HCT116 (cell line): Measurements from ENCODE around the gene MNAT1.

ENCODE experiments used
- ATF3 ChIP-seq: IDR thresholded peaks from 2 replicates; pipeline ENCODE4 v1.6.1; 2012
- CTCF ChIP-seq, 3 experiments: fragments of 200-600 bp in 1 of 3; sonication (generic) in 1 of 3; IDR thresholded peaks in 2 of 3; conservative IDR thresholded peaks in 1 of 3; 2 replicates each; pipeline ENCODE4 v1.5.1; 2012 to 2017; ENCODE audit warnings: low read depth in 2 of 3, low read length in 2 of 3, antibody characterized with exemption in 1 of 3, borderline replicate concordance in 1 of 3, control low read depth in 1 of 3, mild to moderate bottlenecking in 1 of 3, mixed read lengths in 1 of 3, mixed run types in 1 of 3, moderate library complexity in 1 of 3; ENCODE audit not compliant: insufficient read depth in 1 of 3
- MAX ChIP-seq: IDR thresholded peaks from 2 replicates; pipeline ENCODE4 v1.6.1; 2012
- POLR2A ChIP-seq: IDR thresholded peaks from 2 replicates; pipeline ENCODE4 v1.7.0; 2011; ENCODE audit warnings: borderline replicate concordance; ENCODE audit not compliant: insufficient read depth, insufficient read length; ENCODE audit errors: extremely low read depth
- SP1 ChIP-seq: IDR thresholded peaks from 2 replicates; pipeline ENCODE4 v1.6.1; 2012; ENCODE audit warnings: low read depth

- TF ChIP-seq MAX (no peak), POLR2A (no peak), ATF3 (no peak), CTCF (IDR thresholded peaks at IDR 0.05 in 2 of 3, conservative IDR thresholded peaks at IDR 0.05 in 1 of 3; ENCODE audit: borderline replicate concordance in 1 of 3, insufficient read depth in 1 of 3, low read depth in 2 of 3, low read length in 2 of 3) (no peak), SP1 (no peak)
These were observed 26.7 kb upstream of the MNAT1 start for GRCh38 chr14:60707858-60708257.
